NT2/D1 (cell line): ENCODE results near the gene SLC49A3.

Source experiments
- DNase-seq: peaks from one replicate; pipeline ENCODE4 v3.0.0-alpha.2; 2011; ENCODE audit warnings: low read depth, low spot score
- H3K27me3 ChIP-seq: 2 replicates; pipeline ENCODE4 v1.6.0; 2011; ENCODE audit warnings: mild to moderate bottlenecking; ENCODE audit not compliant: insufficient read length, insufficient read depth
- H3K36me3 ChIP-seq: 2 replicates; pipeline ENCODE4 v1.6.1; 2011; ENCODE audit warnings: mild to moderate bottlenecking, low read length, mixed read lengths; ENCODE audit not compliant: insufficient read depth, insufficient read length
- H3K4me1 ChIP-seq: 2 replicates; pipeline ENCODE4 v1.5.1; 2011; ENCODE audit not compliant: insufficient read depth, insufficient read length
- H3K4me3 ChIP-seq: 2 replicates; pipeline ENCODE4 v1.5.1; 2011; ENCODE audit warnings: low read depth; ENCODE audit not compliant: insufficient read length
- H3K9ac ChIP-seq: 2 replicates; pipeline ENCODE4 v1.6.0; 2011; ENCODE audit warnings: low read depth; ENCODE audit not compliant: insufficient read length
- H3K9me3 ChIP-seq: 2 replicates; pipeline ENCODE4 v1.5.1; 2011; ENCODE audit warnings: mild to moderate bottlenecking, low read length; ENCODE audit not compliant: insufficient read depth
- SUZ12 ChIP-seq: IDR thresholded peaks from 2 replicates; pipeline ENCODE4 v1.6.1; 2011; ENCODE audit not compliant: insufficient read length, insufficient read depth; ENCODE audit errors: extremely low read depth
- YY1 ChIP-seq: IDR thresholded peaks from 2 replicates; pipeline ENCODE4 v1.6.1; 2011; ENCODE audit not compliant: insufficient read length, insufficient read depth
- ZNF274 ChIP-seq: IDR thresholded peaks from 2 replicates; pipeline ENCODE4 v1.6.1; 2011; ENCODE audit warnings: mild to moderate bottlenecking, low read depth, low read length

Gene SLC49A3

DNA sequence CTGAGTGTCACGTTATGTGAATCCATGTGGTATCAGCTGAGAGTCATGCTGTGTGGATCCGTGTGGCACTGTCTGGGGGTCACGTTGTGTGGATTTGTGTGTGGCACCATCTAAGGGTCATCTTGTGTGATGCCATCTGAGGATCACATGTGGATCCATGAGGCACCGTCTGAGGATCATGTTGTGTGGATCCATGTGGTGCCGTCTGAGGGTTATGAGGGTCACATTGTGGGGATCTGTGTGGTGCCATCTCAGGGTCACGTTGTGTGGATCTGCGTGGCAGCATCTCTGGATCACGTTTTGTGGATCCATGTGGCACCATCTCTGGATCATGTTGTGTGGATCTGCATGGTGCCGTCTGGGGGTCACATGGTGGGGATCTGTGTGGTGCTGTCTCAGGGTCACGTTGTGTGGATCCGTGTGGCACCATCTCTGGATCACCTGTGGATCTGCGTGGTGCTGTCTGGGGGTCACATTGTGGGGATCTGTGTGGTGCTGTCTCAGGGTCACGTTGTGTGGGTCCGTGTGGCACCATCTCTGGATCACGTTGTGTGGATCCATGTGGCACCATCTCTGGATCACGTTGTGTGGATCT is 56.7 kb downstream of the SLC49A3 start:
- DNase-seq = no peak
- Histone ChIP-seq H3K36me3 (no peaks in the 10 kb centered on the region), H3K27me3 (no peaks in the 10 kb centered on the region), H3K4me1 (peaks cover 20% of the 10 kb centered on the region), H3K9ac (no peak overlapping the region), H3K4me3 (no peak overlapping the region), H3K9me3 (peaks cover 15% of the 10 kb centered on the region; the same call in 1 of the 2 replicates)
- TF ChIP-seq SUZ12 (no peak), YY1 (no peak), ZNF274 (no peak)
